ENCODE data around the gene ARHGAP10.

ARHGAP10 gene

DNA sequence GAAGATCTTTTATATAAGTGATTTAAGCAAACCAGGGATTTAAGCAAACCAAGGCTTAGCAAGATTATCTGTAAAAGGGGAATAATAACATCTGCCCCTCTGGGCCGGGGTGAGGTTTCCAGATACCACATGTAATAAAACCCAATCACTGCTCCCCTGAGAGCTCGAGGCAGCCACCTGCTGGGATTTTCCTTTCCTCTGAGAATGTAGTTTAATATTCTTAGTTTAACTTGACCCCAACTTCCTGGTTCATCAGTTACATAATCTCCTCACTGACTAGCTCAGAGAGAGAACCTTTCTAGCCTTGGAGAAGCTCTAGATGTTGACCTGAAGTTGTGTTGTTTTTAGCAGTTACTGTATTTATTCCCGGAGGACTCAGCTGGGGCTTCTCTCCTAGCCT is 322.4 kb downstream of the ARHGAP10 start:
- H3K4me1 ChIP-seq (ENCODE audit: insufficient read depth, low read length) = no peaks in the 10 kb centered on the region
- no peaks in the 10 kb centered on the region for H3K36me3 ChIP-seq (ENCODE audit: insufficient read depth, low read length)
- ATAC-seq (ENCODE audit: insufficient read depth, low read depth) (0 out of 3 replicates have a peak, but pooled peaks have one; percentile 19), DNase-seq (peak; percentile 9)
- no peak overlapping the region for H3K27ac ChIP-seq (ENCODE audit: low read length)
- no peaks in the 10 kb centered on the region for H3K27me3 ChIP-seq (ENCODE audit: insufficient read depth, low read length, poor library complexity)
- H3K4me3 ChIP-seq (ENCODE audit: low read depth in 1 of 2, low read length in 2 of 2) = no peak overlapping the region
- H2AFZ ChIP-seq (ENCODE audit: low read depth, low read length) = no peak overlapping the region
- no peak overlapping the region for H3K9ac ChIP-seq (ENCODE audit: low read depth, low read length)
- no peak overlapping the region for H3K4me2 ChIP-seq (ENCODE audit: insufficient read depth, low read length)
- H4K20me1 ChIP-seq (ENCODE audit: insufficient read depth, low read length) = no peaks in the 10 kb centered on the region
- TF ChIP-seq EZH2 (IDR thresholded peaks at IDR 0.05; ENCODE audit: borderline replicate concordance, low read depth, low read length, severe bottlenecking) = no peak
- TF ChIP-seq, protein P1, sequence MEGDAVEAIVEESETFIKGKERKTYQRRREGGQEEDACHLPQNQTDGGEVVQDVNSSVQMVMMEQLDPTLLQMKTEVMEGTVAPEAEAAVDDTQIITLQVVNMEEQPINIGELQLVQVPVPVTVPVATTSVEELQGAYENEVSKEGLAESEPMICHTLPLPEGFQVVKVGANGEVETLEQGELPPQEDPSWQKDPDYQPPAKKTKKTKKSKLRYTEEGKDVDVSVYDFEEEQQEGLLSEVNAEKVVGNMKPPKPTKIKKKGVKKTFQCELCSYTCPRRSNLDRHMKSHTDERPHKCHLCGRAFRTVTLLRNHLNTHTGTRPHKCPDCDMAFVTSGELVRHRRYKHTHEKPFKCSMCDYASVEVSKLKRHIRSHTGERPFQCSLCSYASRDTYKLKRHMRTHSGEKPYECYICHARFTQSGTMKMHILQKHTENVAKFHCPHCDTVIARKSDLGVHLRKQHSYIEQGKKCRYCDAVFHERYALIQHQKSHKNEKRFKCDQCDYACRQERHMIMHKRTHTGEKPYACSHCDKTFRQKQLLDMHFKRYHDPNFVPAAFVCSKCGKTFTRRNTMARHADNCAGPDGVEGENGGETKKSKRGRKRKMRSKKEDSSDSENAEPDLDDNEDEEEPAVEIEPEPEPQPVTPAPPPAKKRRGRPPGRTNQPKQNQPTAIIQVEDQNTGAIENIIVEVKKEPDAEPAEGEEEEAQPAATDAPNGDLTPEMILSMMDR (IDR thresholded peaks at IDR 0.05; ENCODE audit: borderline replicate concordance, extremely low read depth, low read length, poor library complexity, severe bottlenecking) = no peak
- H3K9me3 ChIP-seq (ENCODE audit: insufficient read depth, low read length, severe bottlenecking) = no peaks in the 10 kb centered on the region
- no peaks in the 10 kb centered on the region for H3K79me2 ChIP-seq (ENCODE audit: insufficient read depth, low read length)

DNA sequence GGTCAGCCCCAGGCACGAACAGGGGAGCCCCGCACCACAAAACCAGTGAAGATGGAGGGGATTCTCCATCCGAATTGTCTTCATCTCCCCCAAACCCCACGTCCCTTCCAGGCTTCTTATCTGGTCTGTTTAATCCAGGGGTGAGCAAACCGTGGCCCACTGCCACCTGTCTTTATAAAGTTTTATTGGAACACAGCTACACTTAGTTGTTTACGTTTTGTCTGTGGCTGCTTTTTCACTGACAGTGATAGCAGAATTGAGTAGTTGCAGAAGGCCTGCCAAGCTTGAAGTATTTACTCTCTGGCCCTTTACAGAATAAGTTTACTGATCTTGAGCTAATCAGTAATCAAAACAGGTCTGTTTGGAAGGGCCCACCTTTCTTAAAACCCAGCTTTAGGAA is 324.0 kb downstream of the ARHGAP10 start:
- Histone ChIP-seq H3K9ac (ENCODE audit: low read depth, low read length) (no peak overlapping the region), H2AFZ (ENCODE audit: low read depth, low read length) (no peak overlapping the region), H3K27ac (ENCODE audit: low read length) (no peak overlapping the region), H3K79me2 (ENCODE audit: insufficient read depth, low read length) (no peaks in the 10 kb centered on the region), H4K20me1 (ENCODE audit: insufficient read depth, low read length) (no peaks in the 10 kb centered on the region), H3K4me1 (ENCODE audit: insufficient read depth, low read length) (no peaks in the 10 kb centered on the region), H3K27me3 (ENCODE audit: insufficient read depth, low read length, poor library complexity) (no peaks in the 10 kb centered on the region), H3K36me3 (ENCODE audit: insufficient read depth, low read length) (no peaks in the 10 kb centered on the region), H3K4me3 (ENCODE audit: low read depth in 1 of 2, low read length in 2 of 2) (no peak overlapping the region), H3K4me2 (ENCODE audit: insufficient read depth, low read length) (no peak overlapping the region), H3K9me3 (ENCODE audit: insufficient read depth, low read length, severe bottlenecking) (no peaks in the 10 kb centered on the region)
- ATAC-seq (ENCODE audit: insufficient read depth, low read depth) (no peak), DNase-seq (no peak)
- TF ChIP-seq, protein P1 (IDR thresholded peaks at IDR 0.05; ENCODE audit: borderline replicate concordance, extremely low read depth, low read length, poor library complexity, severe bottlenecking) = no peak

GRCh38 chr4:148056879-148057278 is 325.0 kb downstream of the ARHGAP10 start:
- H3K4me3 ChIP-seq (ENCODE audit: low read depth in 1 of 2, low read length in 2 of 2) = no peak overlapping the region
- no peaks in the 10 kb centered on the region for H3K79me2 ChIP-seq (ENCODE audit: insufficient read depth, low read length)
- no peaks in the 10 kb centered on the region for H3K4me1 ChIP-seq (ENCODE audit: insufficient read depth, low read length)
- H3K36me3 ChIP-seq (ENCODE audit: insufficient read depth, low read length) = no peaks in the 10 kb centered on the region
- no peak overlapping the region for H3K4me2 ChIP-seq (ENCODE audit: insufficient read depth, low read length)
- H3K27me3 ChIP-seq (ENCODE audit: insufficient read depth, low read length, poor library complexity) = no peaks in the 10 kb centered on the region
- H3K9ac ChIP-seq (ENCODE audit: low read depth, low read length) = no peak overlapping the region
- no peak overlapping the region for H2AFZ ChIP-seq (ENCODE audit: low read depth, low read length)
- ATAC-seq (ENCODE audit: insufficient read depth, low read depth) (no peak), DNase-seq (no peak)
- H3K9me3 ChIP-seq (ENCODE audit: insufficient read depth, low read length, severe bottlenecking) = no peaks in the 10 kb centered on the region
- H4K20me1 ChIP-seq (ENCODE audit: insufficient read depth, low read length) = no peaks in the 10 kb centered on the region
- no peak overlapping the region for H3K27ac ChIP-seq (ENCODE audit: low read length)
- no peak for TF ChIP-seq EZH2 (IDR thresholded peaks at IDR 0.05; ENCODE audit: borderline replicate concordance, low read depth, low read length, severe bottlenecking)
- TF ChIP-seq, protein P1 (IDR thresholded peaks at IDR 0.05; ENCODE audit: borderline replicate concordance, extremely low read depth, low read length, poor library complexity, severe bottlenecking) = no peak

DNA sequence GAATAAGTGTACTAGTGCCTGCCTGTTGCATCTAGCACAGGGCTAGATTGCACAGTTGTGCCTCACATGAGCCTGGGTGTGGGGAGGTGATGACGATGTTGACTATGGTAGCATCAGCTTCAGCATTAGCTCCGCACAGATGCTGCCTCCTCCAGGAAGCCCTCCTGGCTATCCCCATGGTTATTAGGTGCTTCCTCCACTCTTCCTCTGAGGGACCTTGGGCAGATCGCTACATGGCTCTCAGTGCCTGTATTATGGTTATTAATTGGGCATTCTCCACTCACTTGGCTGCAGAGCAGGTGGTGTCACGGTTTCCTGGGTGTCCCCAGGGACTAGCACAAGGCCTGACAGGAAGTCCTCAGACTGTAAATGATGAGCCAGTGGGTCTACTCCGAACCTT is 325.6 kb downstream of the ARHGAP10 start:
- Histone ChIP-seq H3K9ac (ENCODE audit: low read depth, low read length) (no peak overlapping the region), H3K4me2 (ENCODE audit: insufficient read depth, low read length) (no peak overlapping the region), H3K36me3 (ENCODE audit: insufficient read depth, low read length) (no peaks in the 10 kb centered on the region), H3K79me2 (ENCODE audit: insufficient read depth, low read length) (no peaks in the 10 kb centered on the region), H3K4me3 (ENCODE audit: low read depth in 1 of 2, low read length in 2 of 2) (no peak overlapping the region), H3K9me3 (ENCODE audit: insufficient read depth, low read length, severe bottlenecking) (no peaks in the 10 kb centered on the region), H4K20me1 (ENCODE audit: insufficient read depth, low read length) (no peaks in the 10 kb centered on the region), H3K27me3 (ENCODE audit: insufficient read depth, low read length, poor library complexity) (no peaks in the 10 kb centered on the region), H2AFZ (ENCODE audit: low read depth, low read length) (no peak overlapping the region), H3K4me1 (ENCODE audit: insufficient read depth, low read length) (no peaks in the 10 kb centered on the region), H3K27ac (ENCODE audit: low read length) (no peak overlapping the region)
- ATAC-seq (ENCODE audit: insufficient read depth, low read depth) = no peak
- TF ChIP-seq, protein P1 (IDR thresholded peaks at IDR 0.05; ENCODE audit: borderline replicate concordance, extremely low read depth, low read length, poor library complexity, severe bottlenecking) = no peak
- no peak for TF ChIP-seq EZH2 (IDR thresholded peaks at IDR 0.05; ENCODE audit: borderline replicate concordance, low read depth, low read length, severe bottlenecking)
- DNase-seq = no peak

Measured in DND-41 (cell line).